GM21447 (cell line): ENCODE data around the gene TYRO3.
"Not testable (repeated sequence)": the region's sequence is repeated elsewhere in the genome, so short reads cannot be mapped to it uniquely, and the experiment has no call there.

Experiments
- ATAC-seq: cut with Tn5 transposase; IDR thresholded peaks from one replicate; pipeline ENCODE4 v1.9.1; 2021; ENCODE audit not compliant: unreplicated experiment

TYRO3 gene

GRCh38 chr15:41553731-41554130, 5.3 kb upstream of the TYRO3 start:
- no peak for ATAC-seq

DNA sequence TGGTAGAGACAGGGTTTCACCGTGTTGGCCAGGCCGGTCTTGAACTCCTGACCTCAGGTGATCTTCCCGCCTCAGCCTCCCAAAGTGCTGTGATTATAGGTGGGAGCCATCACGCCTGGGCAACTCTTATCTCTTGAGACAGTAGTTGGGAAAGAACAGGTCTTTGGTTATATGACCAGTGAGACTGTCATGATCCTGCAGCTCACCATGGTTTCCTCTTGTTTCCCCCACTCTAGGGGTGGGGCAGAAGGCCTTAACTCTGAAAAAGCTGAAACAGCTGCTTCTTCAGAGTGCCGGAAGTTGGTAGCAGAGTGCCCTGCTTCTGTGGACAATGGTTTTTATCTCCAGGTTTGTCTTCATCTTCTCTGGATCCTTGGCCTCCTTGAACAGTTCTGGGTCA, 4.7 kb upstream of the TYRO3 start:
- ATAC-seq = no peak

DNA sequence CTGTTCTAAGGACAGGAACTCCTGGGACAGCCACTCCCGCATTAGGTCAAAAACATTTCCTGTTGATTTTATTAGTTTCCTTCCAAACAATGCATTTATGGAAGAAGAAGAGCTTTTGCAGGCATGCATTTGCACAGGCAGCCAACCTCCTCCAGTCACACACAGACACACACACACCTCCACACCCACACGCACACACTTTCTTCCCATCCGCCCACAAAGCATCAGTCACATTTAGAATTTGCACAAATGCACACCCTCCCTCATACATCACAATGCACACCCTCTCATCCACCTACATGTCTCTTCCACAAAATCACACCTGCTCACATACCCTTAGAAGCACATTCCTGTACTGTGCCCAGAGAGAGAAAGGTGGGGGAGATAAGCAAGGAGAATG, 4.1 kb upstream of the TYRO3 start:
- ATAC-seq = no peak

GRCh38 chr15:41556677-41557076, 2.3 kb upstream of the TYRO3 start:
- no peak for ATAC-seq

- no peak for ATAC-seq
Measured at GRCh38 chr15:41557673-41558399, 1.2 kb upstream of the TYRO3 start.

DNA sequence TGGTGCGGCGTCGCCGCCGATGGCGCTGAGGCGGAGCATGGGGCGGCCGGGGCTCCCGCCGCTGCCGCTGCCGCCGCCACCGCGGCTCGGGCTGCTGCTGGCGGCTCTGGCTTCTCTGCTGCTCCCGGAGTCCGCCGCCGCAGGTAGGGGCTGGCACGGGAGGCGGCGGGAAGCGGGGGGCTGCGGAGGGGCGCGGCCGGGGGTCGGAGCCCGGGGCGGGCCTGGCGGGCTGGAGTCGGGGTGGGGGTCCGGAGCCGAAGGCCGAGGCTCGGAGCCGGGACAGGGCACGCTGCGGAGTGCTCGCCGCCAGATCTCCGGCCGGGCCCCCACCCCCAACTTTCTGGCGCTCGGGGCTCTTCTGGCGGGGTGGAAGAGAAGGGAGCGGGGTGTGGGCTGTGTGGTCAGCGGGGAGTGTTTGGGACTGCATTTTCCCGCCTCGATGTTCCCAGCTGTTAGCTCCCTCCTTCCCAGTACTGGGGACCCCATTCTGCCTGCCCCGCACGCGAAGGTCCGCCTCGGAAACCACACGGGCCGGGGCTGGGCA, 299 bp downstream of the TYRO3 start:
- ATAC-seq = no peak

DNA sequence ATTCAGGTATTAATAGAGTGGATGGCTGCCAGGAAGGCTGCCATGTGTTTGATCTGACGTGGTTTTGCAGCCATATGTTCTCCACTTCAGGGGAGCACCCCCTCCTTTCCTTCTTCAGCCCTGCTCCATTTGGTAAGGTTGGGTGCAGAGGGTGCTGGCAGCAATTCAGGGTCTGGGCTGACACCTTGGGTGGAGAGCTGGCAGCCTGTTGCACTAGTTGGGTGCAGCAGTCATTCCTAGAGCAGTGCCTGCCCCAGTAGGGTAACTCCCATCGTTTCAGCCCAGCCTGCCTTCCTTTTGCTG, 1.5 kb downstream of the TYRO3 start:
- ATAC-seq = no peak

GRCh38 chr15:41561104-41561776, 2.2 kb downstream of the TYRO3 start:
- no peak for ATAC-seq

DNA sequence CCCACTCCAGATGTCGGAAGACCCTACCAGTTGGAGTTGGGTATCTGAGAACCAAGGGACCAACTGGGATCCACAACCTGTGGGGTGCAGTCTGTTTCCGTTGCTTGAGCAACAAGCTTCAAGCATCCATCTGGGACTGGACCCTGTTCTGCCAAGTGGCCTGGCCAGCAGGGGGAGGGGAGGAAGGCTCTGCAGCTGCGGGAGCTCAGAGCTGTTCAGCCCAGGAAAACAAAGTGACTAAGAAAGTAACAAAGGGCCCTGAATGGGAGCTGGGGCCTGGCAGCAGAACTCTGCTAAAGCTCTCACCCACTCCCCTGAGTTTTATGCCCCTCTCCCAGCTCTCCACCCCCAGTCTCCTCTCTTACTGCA, 2.7 kb downstream of the TYRO3 start:
- ATAC-seq = no peak

DNA sequence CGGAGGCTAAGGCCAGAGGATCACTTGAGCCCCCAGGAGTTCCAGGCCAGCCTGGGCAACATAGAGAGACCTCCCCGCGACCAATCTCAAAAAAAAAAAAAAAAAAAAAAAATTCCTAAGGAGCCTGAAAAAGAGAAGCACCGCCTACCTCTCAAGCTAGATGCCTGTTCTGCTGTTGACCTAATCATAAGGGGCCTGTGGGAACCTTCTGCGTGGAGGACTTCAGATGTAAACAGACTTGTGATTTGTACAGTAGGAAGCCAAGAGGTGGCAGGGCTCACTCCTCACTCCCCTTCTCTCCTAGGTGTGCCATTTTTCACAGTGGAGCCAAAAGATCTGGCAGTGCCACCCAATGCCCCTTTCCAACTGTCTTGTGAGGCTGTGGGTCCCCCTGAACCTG, 3.2 kb downstream of the TYRO3 start:
- ATAC-seq = no peak

GRCh38 chr15:41562784-41563198, 3.8 kb downstream of the TYRO3 start:
- no peak for ATAC-seq

DNA sequence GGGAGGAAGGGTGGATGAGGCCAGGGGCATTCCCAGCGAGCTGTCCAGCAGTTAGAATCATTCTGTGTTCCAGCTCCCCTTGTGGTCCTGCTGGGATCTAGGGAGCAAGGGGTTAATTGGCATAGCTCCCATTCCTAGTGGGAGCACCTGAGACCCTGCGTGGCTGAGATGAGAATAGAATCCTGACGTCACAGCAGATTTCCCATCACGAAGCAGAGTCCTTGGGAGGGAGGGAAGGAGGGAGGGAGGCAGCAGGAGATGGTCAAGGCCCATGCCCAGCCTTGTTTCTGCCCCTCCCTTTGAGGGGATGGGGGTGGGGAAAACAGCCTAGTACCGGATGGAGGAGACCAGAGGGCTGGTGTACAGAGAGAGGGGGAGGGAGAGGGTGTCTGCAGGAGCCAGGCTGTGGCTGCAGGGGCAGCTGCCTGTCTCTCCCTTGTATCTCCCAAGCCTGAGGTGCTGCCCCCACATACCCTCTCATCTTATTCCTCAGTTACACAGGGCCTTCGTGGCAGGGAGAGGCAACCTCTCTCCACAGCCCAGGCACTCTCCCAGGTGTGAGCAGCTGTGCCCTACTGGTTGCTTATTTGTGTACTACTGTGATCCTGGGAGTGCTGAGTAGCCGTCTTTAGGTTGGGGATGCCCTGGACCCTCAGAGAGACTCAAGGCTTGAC, 5.4 kb downstream of the TYRO3 start:
- ATAC-seq = no peak

DNA sequence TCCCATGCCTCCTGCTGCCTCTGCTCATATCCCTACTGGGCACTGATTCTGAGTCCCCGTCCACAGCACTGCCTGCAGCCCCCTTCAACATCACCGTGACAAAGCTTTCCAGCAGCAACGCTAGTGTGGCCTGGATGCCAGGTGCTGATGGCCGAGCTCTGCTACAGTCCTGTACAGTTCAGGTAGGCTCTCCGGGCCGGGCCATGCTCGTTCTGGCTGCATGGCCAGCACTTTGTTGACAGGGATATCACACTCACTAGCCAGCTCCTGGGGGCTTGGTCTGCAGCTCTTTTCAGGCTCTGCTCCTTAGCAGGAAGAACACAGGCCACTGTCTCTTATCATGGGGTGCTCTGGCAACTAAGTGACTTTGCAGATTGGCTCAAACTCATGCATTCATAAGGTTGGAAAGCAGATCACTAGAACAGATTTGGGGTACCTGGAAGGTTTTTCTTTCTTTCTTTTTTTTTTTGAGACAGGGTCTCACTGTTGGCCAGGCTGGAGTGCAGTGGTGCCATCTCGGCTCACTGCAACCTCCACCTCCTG, 6.0 kb downstream of the TYRO3 start:
- ATAC-seq = no peak

- no peak for ATAC-seq
Measured at GRCh38 chr15:41565702-41566101, 6.7 kb downstream of the TYRO3 start.

DNA sequence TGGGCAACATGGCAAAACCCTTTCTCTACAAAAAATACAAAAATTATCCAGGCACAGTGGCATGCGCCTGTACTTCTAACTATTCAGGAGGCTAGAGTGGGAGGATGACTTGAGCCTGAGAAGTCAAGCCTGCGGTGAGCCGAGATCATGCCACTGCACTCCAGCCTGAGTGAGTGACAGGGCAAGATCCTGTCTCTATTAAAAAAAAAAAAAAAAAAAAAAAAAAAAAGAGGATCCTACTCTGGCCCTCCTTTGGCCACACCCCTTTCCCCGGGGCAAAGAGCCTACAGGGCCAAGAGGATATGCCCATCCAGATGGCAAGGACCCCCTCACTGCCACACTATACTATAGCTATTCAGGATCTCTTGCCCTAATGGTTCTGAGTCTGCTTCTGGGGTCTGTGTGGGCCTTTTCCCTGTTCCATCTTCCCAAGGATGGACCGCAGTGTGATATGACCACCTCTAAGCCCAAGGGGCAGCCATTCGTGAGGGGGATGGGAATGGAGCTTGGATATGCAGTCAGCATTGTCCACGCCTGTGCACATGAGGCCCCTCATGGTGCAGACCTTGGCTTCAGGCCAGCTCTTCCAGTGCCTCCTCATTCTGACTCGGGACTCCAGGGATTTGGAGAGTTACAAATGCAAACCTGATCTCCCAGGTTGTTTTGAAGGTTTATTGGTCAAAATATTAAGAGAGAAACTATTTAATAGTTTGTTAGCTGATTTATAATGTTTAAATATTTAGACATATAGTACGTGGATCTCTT, 7.3 kb downstream of the TYRO3 start:
- ATAC-seq = no peak

DNA sequence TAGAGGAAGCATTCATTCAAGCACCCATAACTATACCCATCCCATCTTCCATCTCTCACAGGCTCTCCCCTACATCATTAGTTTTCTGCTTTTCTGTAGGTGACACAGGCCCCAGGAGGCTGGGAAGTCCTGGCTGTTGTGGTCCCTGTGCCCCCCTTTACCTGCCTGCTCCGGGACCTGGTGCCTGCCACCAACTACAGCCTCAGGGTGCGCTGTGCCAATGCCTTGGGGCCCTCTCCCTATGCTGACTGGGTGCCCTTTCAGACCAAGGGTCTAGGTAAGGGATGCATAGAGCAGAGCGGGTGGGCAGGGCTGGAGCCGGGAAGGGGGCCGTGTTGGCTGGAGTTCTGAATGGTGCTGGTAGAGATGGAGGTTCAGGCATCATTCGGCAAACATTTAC, 8.2 kb downstream of the TYRO3 start:
- no peak for ATAC-seq

DNA sequence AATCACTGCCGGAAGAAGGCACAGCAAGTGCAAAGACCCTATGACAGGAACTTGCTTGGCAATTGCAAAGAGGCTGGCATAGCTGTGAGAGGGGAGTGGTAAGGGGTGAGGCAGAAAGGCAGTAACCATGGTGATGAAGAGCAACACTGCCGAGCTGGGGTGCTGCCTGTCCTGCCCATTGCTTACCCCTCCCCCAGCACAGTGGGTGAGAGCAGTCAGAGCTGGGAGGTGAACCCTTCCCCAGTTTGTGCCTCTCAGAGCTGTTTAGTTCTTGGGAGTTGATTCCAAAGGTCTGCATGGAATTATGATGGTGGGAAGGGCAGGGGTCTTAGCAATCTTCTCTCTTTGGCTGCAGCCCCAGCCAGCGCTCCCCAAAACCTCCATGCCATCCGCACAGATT, 8.8 kb downstream of the TYRO3 start:
- no peak for ATAC-seq

GRCh38 chr15:41568350-41569017, 9.5 kb downstream of the TYRO3 start:
- no peak for ATAC-seq

GRCh38 chr15:41569232-41569631, 10.2 kb downstream of the TYRO3 start:
- ATAC-seq = not testable (repeated sequence)

GRCh38 chr15:41570764-41571163, 11.8 kb downstream of the TYRO3 start:
- ATAC-seq = no peak

DNA sequence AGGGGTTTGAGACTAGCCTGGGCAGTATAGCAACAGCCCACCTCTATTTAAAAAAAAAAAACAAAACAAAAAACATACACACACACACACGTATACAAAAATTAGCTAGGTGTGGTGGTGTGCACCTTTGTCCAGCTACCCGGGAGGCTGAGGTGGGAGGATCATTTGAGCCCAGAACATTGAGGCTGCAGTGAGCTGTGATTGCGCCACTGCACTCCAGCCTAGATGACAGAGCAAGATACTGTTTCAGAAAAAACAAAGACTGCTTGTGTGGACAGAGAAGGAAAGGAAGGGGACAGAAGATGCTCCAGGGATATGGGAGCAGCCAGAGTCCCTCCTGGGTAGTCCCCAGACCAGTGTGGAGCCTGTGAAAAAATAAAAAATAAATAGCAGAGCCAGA, 12.9 kb downstream of the TYRO3 start:
- no peak for ATAC-seq
